Activated CD4-positive, CD25-positive, alpha-beta regulatory T cell treated with anti-CD3 and anti-CD28 coated beads, Interleukin-2, amount 50 U/mL, for 24 hours (primary cell): ENCODE measurements around the gene FYTTD1.

Source experiments
- ATAC-seq, 2 donors: fragments of 150-1000 bp; cut with Tn5 transposase; one replicate each; pipeline ENCODE4 v1.10.0; 2021; ENCODE audit warnings: mild to moderate bottlenecking in 1 of 2, moderate library complexity in 1 of 2

Gene FYTTD1

GRCh38 chr3:197737749-197738462 is 11.8 kb upstream of the FYTTD1 start:
- ATAC-seq: no peak

GRCh38 chr3:197742787-197743186 is 6.9 kb upstream of the FYTTD1 start:
- no peak for ATAC-seq

GRCh38 chr3:197746209-197746608 is 3.5 kb upstream of the FYTTD1 start:
- no peak for ATAC-seq

GRCh38 chr3:197746801-197747237 is 2.9 kb upstream of the FYTTD1 start:
- ATAC-seq: no peak

- no peak for ATAC-seq
These were observed 927 bp upstream of the FYTTD1 start for GRCh38 chr3:197748597-197749314.

- ATAC-seq: peak; percentile 53 to 55
These were observed 425 bp upstream of the FYTTD1 start for GRCh38 chr3:197749315-197749600.

- ATAC-seq: peak; percentile 30 to 43
These were observed 731 bp downstream of the FYTTD1 start for GRCh38 chr3:197750396-197750831.

GRCh38 chr3:197750858-197751737 is 1.4 kb downstream of the FYTTD1 start:
- ATAC-seq: no peak

GRCh38 chr3:197752107-197752506 is 2.4 kb downstream of the FYTTD1 start:
- peak; percentile 12 to 37 for ATAC-seq

GRCh38 chr3:197753263-197753662 is 3.6 kb downstream of the FYTTD1 start:
- ATAC-seq: no peak

- ATAC-seq: no peak
These were observed 7.0 kb downstream of the FYTTD1 start for GRCh38 chr3:197756704-197757103.

GRCh38 chr3:197758512-197758911 is 8.8 kb downstream of the FYTTD1 start:
- no peak for ATAC-seq

GRCh38 chr3:197761784-197762183 is 12.1 kb downstream of the FYTTD1 start:
- no peak for ATAC-seq

GRCh38 chr3:197775317-197775716 is 25.6 kb downstream of the FYTTD1 start:
- no peak for ATAC-seq

- peak in 1 of 2 donors; percentile 63 for ATAC-seq
These were observed 32.5 kb downstream of the FYTTD1 start for GRCh38 chr3:197782230-197782629.

- ATAC-seq: no peak
These were observed 34.4 kb downstream of the FYTTD1 start for GRCh38 chr3:197784019-197784585.

GRCh38 chr3:197787412-197787811 is 37.7 kb downstream of the FYTTD1 start:
- ATAC-seq: no peak

- no peak for ATAC-seq
These were observed 39.6 kb downstream of the FYTTD1 start for GRCh38 chr3:197789309-197789708.

- no peak for ATAC-seq
These were observed 40.4 kb downstream of the FYTTD1 start for GRCh38 chr3:197790033-197790432.

GRCh38 chr3:197791113-197791891 is 41.6 kb downstream of the FYTTD1 start, which contains the start of gene LRCH3:
Gene LRCH3, plus strand, starts transcription at chr3:197791254. Its CDS starts 25 bp downstream, at chr3:197791279.
- peak; percentile 56 for ATAC-seq

- peak; percentile 36 to 42 for ATAC-seq
These were observed 42.4 kb downstream of the FYTTD1 start for GRCh38 chr3:197791892-197792647.
